HCT116 (cell line): ENCODE data around the gene KRAS. TPM values are rescaled to one million over a fixed set of nuclear protein-coding genes. Genes with fewer than 3 reads are reported as not detected.

Source experiments
- ATAC-seq: fragments of 200-7000 bp; cut with Tn5 transposase; 2 replicates; pipeline ENCODE4 v1.9.1; 2020; ENCODE audit warnings: mild to moderate bottlenecking, moderate library complexity
- BruUV-seq: library from RNA; stranded (reverse); fragments of 400-500 nt; replicated peaks from 2 replicates; lab custom pipeline; 2021; lab: Mats Ljungman, UMichigan
- CTCF ChIA-PET: fragments of 300-600 bp; sonication (Branson Sonifier 250); formaldehyde crosslinking; loops from one replicate; lab custom pipeline; 2021; ENCODE audit warnings: antibody characterized with exemption; lab: Charles Lee
- POLR2A ChIA-PET: fragments of 300-600, 350-600 bp; sonication (Branson Sonifier 250); formaldehyde crosslinking; loops from one replicate; lab custom pipeline; 2021; ENCODE audit warnings: antibody characterized with exemption; lab: Charles Lee
- RAD21 ChIA-PET, 2 experiments: fragments of 300-600 bp; sonication (Branson Sonifier 250); formaldehyde crosslinking; loops; one replicate each; lab custom pipeline; 2023; ENCODE audit warnings: low total read pairs in 2 of 2; ENCODE audit not compliant: uncharacterized antibody in 2 of 2, unreplicated experiment in 2 of 2, low non-redundant PET in 1 of 2; lab: Charles Lee
- DNase-seq: peaks from one replicate; pipeline ENCODE4 v3.0.0-alpha.2; 2010; ENCODE audit warnings: low read depth, low spot score
- H2AFZ ChIP-seq: fragments of 200-600 bp; shearing (Covaris generic), sonication (generic); 2 replicates; pipeline ENCODE4 v1.6.1; 2017; ENCODE audit warnings: low read depth, mixed run types, mixed read lengths, antibody characterized with exemption, low read length; ENCODE audit not compliant: poor library complexity, severe bottlenecking
- H3K27ac ChIP-seq: 2 replicates; pipeline ENCODE4 v1.5.1; 2012; ENCODE audit warnings: low read depth, low read length
- H3K27me3 ChIP-seq: fragments of 200-600 bp; sonication (generic); 2 replicates; pipeline ENCODE4 v1.6.1; 2016; ENCODE audit warnings: mixed run types, low read length, mixed read lengths; ENCODE audit not compliant: insufficient read depth
- H3K36me3 ChIP-seq, 2 experiments: fragments of 200-500 bp in 1 of 2; fragments of 200-600 bp in 1 of 2; sonication (Bioruptor generic) in 1 of 2; sonication (generic) in 1 of 2; 2 replicates each; pipeline versions ENCODE4 v1.5.1 to v1.6.1; 2014 to 2016; ENCODE audit warnings: low read length in 2 of 2, inconsistent platforms in 1 of 2, mixed read lengths in 1 of 2, mixed run types in 1 of 2; ENCODE audit not compliant: insufficient read depth in 2 of 2, control insufficient read depth in 1 of 2
- H3K4me1 ChIP-seq, 2 experiments: fragments of 200-600 bp in 1 of 2; sonication (generic) in 1 of 2; 2 replicates each; pipeline versions ENCODE4 v1.5.1 to v1.6.1; 2012 to 2017; ENCODE audit warnings: low read length in 2 of 2, inconsistent platforms in 1 of 2, mild to moderate bottlenecking in 1 of 2, mixed read lengths in 1 of 2, mixed run types in 1 of 2, moderate library complexity in 1 of 2; ENCODE audit not compliant: insufficient read depth in 2 of 2, control insufficient read depth in 1 of 2
- H3K4me2 ChIP-seq: fragments of 200-600 bp; sonication (generic); 2 replicates; pipeline ENCODE4 v1.6.1; 2017; ENCODE audit warnings: mixed run types, low read length, mixed read lengths
- H3K4me3 ChIP-seq, 2 experiments: fragments of 200-600 bp in 1 of 2; sonication (generic) in 1 of 2; replicated peaks in 1 of 2; 2 replicates each; pipeline ENCODE4 v1.5.1; 2011 to 2016; ENCODE audit warnings: low read length in 2 of 2, control low read depth in 1 of 2, low read depth in 1 of 2, mild to moderate bottlenecking in 1 of 2, mixed read lengths in 1 of 2, mixed run types in 1 of 2
- H3K79me2 ChIP-seq: fragments of 200-600 bp; sonication (generic); 2 replicates; pipeline ENCODE4 v1.6.1; 2017; ENCODE audit warnings: mild to moderate bottlenecking, mixed run types, low read length, moderate library complexity, mixed read lengths; ENCODE audit not compliant: insufficient read depth
- H3K9ac ChIP-seq: fragments of 200-600 bp; sonication (generic); 2 replicates; pipeline ENCODE4 v1.6.1; 2016; ENCODE audit warnings: low read length, mixed read lengths
- H3K9me2 ChIP-seq: fragments of 200-600 bp; sonication (generic), shearing (Covaris generic); 2 replicates; pipeline ENCODE4 v1.6.1; 2017; ENCODE audit warnings: mixed run types, mild to moderate bottlenecking, moderate library complexity; ENCODE audit not compliant: insufficient read depth
- H3K9me3 ChIP-seq, 2 experiments: fragments of 200-500 bp in 1 of 2; fragments of 200-600 bp in 1 of 2; sonication (Bioruptor generic) in 1 of 2; sonication (generic) in 1 of 2; 2 replicates each; pipeline ENCODE4 v1.6.1; 2014 to 2017; ENCODE audit warnings: low read length in 2 of 2, mixed read lengths in 2 of 2, inconsistent platforms in 1 of 2, low read depth in 1 of 2, mild to moderate bottlenecking in 1 of 2, mixed run types in 1 of 2, moderate library complexity in 1 of 2; ENCODE audit not compliant: control insufficient read depth in 1 of 2, insufficient read depth in 1 of 2
- H4K20me1 ChIP-seq: fragments of 200-600 bp; sonication (generic), shearing (Covaris generic); 2 replicates; pipeline ENCODE4 v1.6.1; 2017; ENCODE audit warnings: mixed run types, mild to moderate bottlenecking, moderate library complexity; ENCODE audit not compliant: insufficient read depth
- CTCF ChIP-seq, 3 experiments: fragments of 200-600 bp in 1 of 3; sonication (generic) in 1 of 3; IDR thresholded peaks in 2 of 3; conservative IDR thresholded peaks in 1 of 3; 2 replicates each; pipeline ENCODE4 v1.5.1; 2012 to 2017; ENCODE audit warnings: low read depth in 2 of 3, low read length in 2 of 3, antibody characterized with exemption in 1 of 3, borderline replicate concordance in 1 of 3, control low read depth in 1 of 3, mild to moderate bottlenecking in 1 of 3, mixed read lengths in 1 of 3, mixed run types in 1 of 3, moderate library complexity in 1 of 3; ENCODE audit not compliant: insufficient read depth in 1 of 3
- ELF1 ChIP-seq: IDR thresholded peaks from 2 replicates; pipeline ENCODE4 v1.6.1; 2012; ENCODE audit warnings: low read depth, borderline replicate concordance
- POLR2AphosphoS5 ChIP-seq: IDR thresholded peaks from 2 replicates; pipeline ENCODE4 v1.6.1; 2011; ENCODE audit warnings: mild to moderate bottlenecking, low read depth, low read length, moderate library complexity
- REST ChIP-seq: IDR thresholded peaks from 2 replicates; pipeline ENCODE4 v1.6.1; 2012; ENCODE audit warnings: low read depth
- SRF ChIP-seq: IDR thresholded peaks from 2 replicates; pipeline ENCODE4 v1.6.1; 2012; ENCODE audit warnings: low read depth
- TCF7L2 ChIP-seq: IDR thresholded peaks from 2 replicates; pipeline ENCODE4 v1.7.0; 2011; ENCODE audit warnings: borderline replicate concordance, inconsistent platforms; ENCODE audit not compliant: insufficient read depth, insufficient read length; ENCODE audit errors: extremely low read depth
- ZNF274 ChIP-seq: fragments of 200-500 bp; sonication (Bioruptor generic); IDR thresholded peaks from 2 replicates; pipeline ENCODE4 v1.6.1; 2014; ENCODE audit warnings: mild to moderate bottlenecking, low read depth, low read length, inconsistent platforms
- intact Hi-C: fragments of 100-400 bp; cut with micrococcal nuclease; formaldehyde crosslinking; loops from 2 replicates; pipeline ENCODE4 v1.10.0; 2022
- total RNA-seq: library from RNA; stranded (reverse); gene quantifications from one replicate; pipeline ENCODE4 v1.2.1, GENCODE V29; 2021; ENCODE audit not compliant: unreplicated experiment
- TF ChIP-seq, protein P1 (sequence below): IDR thresholded peaks from 2 replicates; pipeline ENCODE4 v1.6.1; 2012

Gene KRAS
- total RNA-seq, 1 experiment from 2014 or later: 37.5 TPM

GRCh38 chr12:25256826-25257225 lies 6.1 kb upstream of the KRAS start:
- ATAC-seq: no peak

More at GRCh38 chr12:25256826-25257225, 6.1 kb upstream of the KRAS start:
- Histone ChIP-seq H3K9me3 (no peaks in the 10 kb centered on the region), H2AFZ (no peak overlapping the region), H3K9me2 (no peaks in the 10 kb centered on the region), H3K79me2 (no peaks in the 10 kb centered on the region), H3K4me1 (peaks cover 0 to 2% of the 10 kb centered on the region in 2 experiments; a peak in 2 of 4 replicates), H3K4me2 (no peak overlapping the region), H3K27ac (no peak overlapping the region), H3K4me3 (no peak overlapping the region), H3K36me3 (no peaks in the 10 kb centered on the region), H3K27me3 (no peaks in the 10 kb centered on the region), H3K9ac (no peak overlapping the region), H4K20me1 (no peaks in the 10 kb centered on the region)
- intact Hi-C loops: no loop called here
- BruUV-seq: no TSS peak
- TF ChIP-seq ELF1 (no peak), TCF7L2 (no peak), ZNF274 (no peak), REST (no peak), SRF (no peak), CTCF (IDR thresholded peaks at IDR 0.05 in 2 of 3, conservative IDR thresholded peaks at IDR 0.05 in 1 of 3; ENCODE audit: borderline replicate concordance in 1 of 3, insufficient read depth in 1 of 3, low read depth in 2 of 3, low read length in 2 of 3) (no peak), POLR2AphosphoS5 (no peak)
- TF ChIP-seq, protein P1, sequence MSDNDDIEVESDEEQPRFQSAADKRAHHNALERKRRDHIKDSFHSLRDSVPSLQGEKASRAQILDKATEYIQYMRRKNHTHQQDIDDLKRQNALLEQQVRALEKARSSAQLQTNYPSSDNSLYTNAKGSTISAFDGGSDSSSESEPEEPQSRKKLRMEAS: no peak
- ChIA-PET POLR2A (interaction anchor here (1.0 kb wide), 1 partner anchor 126 kb away, joined by 3 read pairs; no protein-coding TSS in a partner anchor), CTCF (no interaction called here), RAD21 (no interaction called here)
- no peak for DNase-seq
